Measurements from ENCODE around the gene USP49. TPM values are rescaled to one million over a fixed set of nuclear protein-coding genes. Genes with fewer than 3 reads are reported as not detected.

Gene USP49
- total and polyA plus RNA-seq, 8 donors, result 0.98 to 2.4 (median 1.5) TPM

- ATAC-seq (no peak), FAIRE-seq (no peak), DNase-seq (no peak)
- H3K36me3 ChIP-seq, result no peaks in the 10 kb centered on the region
- no peak overlapping the region for H3K4me3 ChIP-seq
- no peaks in the 10 kb centered on the region for H3K9me3 ChIP-seq
- intact Hi-C loops (cut with DNase I), result no loop called here
- H3K27me3 ChIP-seq, result no peaks in the 10 kb centered on the region
- no peak for TF ChIP-seq CTCF (IDR thresholded peaks at IDR 0.05)
- WGBS, 2 donors, result 98 to 100% methylated on average over 1 of the region's 1 CpG
- H3K27ac ChIP-seq, result no peak overlapping the region
- no peaks in the 10 kb centered on the region for H3K4me1 ChIP-seq
Observed at GRCh38 chr6:41823178-41823577, 72.0 kb downstream of the USP49 start.

DNA sequence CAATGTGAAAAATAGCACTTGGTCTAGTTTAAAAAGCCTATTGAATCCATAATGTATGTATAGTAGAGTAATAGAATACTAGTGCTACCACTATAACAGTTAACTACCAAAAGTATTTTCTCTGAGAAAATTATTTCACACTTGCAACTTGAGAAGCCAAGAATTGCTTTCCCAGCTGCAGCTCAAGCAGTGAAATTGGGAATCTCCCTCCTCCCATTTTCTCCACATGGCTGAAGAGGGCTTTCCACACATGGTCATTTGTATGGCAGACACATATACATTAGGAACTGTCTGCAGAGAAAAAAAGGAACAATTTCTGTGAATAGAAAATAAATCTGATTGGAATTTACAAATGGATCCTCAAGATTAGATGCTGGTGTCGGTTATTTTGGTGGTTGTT is 73.2 kb downstream of the USP49 start:
- no peak for ATAC-seq
- no peaks in the 10 kb centered on the region for H3K36me3 ChIP-seq
- H3K4me1 ChIP-seq, result no peaks in the 10 kb centered on the region
- H3K27ac ChIP-seq, result no peak overlapping the region
- WGBS, 2 donors, result 97 to 100% methylated on average over 1 of the region's 1 CpG
- H3K9me3 ChIP-seq, result no peaks in the 10 kb centered on the region
- no peak for FAIRE-seq
- intact Hi-C loops (cut with DNase I), result no loop called here
- no peaks in the 10 kb centered on the region for H3K27me3 ChIP-seq
- TF ChIP-seq CTCF (IDR thresholded peaks at IDR 0.05), result no peak
- no peak for DNase-seq
- H3K4me3 ChIP-seq, result no peak overlapping the region

GRCh38 chr6:41821266-41821665 is 73.9 kb downstream of the USP49 start:
- H3K9me3 ChIP-seq, result no peaks in the 10 kb centered on the region
- 87 to 89% methylated on average over 4 of the region's 4 CpGs for WGBS, 2 donors
- H3K4me3 ChIP-seq, result no peak overlapping the region
- ATAC-seq (no peak), FAIRE-seq (no peak), DNase-seq (no peak)
- no peaks in the 10 kb centered on the region for H3K4me1 ChIP-seq
- intact Hi-C loops (cut with DNase I), result no loop called here
- H3K27me3 ChIP-seq, result no peaks in the 10 kb centered on the region
- H3K27ac ChIP-seq, result no peak overlapping the region
- TF ChIP-seq CTCF (IDR thresholded peaks at IDR 0.05), result no peak
- H3K36me3 ChIP-seq, result no peaks in the 10 kb centered on the region

GRCh38 chr6:41818271-41819054 is 76.7 kb downstream of the USP49 start:
- Histone ChIP-seq H3K36me3 (no peaks in the 10 kb centered on the region), H3K4me3 (no peak overlapping the region), H3K4me1 (no peaks in the 10 kb centered on the region), H3K27ac (no peak overlapping the region), H3K27me3 (no peaks in the 10 kb centered on the region), H3K9me3 (no peaks in the 10 kb centered on the region)
- intact Hi-C loops (cut with DNase I), result no loop called here
- DNase-seq (no peak), ATAC-seq (no peak), FAIRE-seq (no peak)
- WGBS, 2 donors, result 71 to 77% methylated on average over 4 of the region's 4 CpGs
- TF ChIP-seq CTCF (IDR thresholded peaks at IDR 0.05), result no peak

GRCh38 chr6:41815587-41815986 is 79.6 kb downstream of the USP49 start:
- Histone ChIP-seq H3K27me3 (no peaks in the 10 kb centered on the region), H3K4me1 (no peaks in the 10 kb centered on the region), H3K36me3 (no peaks in the 10 kb centered on the region), H3K27ac (no peak overlapping the region), H3K4me3 (no peak overlapping the region), H3K9me3 (no peaks in the 10 kb centered on the region)
- 88 to 92% methylated on average over 1 of the region's 1 CpG for WGBS, 2 donors
- no peak for TF ChIP-seq CTCF (IDR thresholded peaks at IDR 0.05)
- no peak for FAIRE-seq
- no peak for DNase-seq
- intact Hi-C loops (cut with DNase I), result no loop called here
- no peak for ATAC-seq

Measured in pancreas (tissue), 10 donors.